Fibroblast of lung (primary cell): Measurements from ENCODE around the gene PDP2.

ENCODE experiments used
- EZH2 ChIP-seq: IDR thresholded peaks from 2 replicates; pipeline ENCODE4 v1.5.1; 2012; ENCODE audit warnings: low read length, control low read depth, mild to moderate bottlenecking; ENCODE audit errors: missing control alignments
- TF ChIP-seq, protein P1 (sequence below), 2 donors: IDR thresholded peaks in 1 of 2; conservative IDR thresholded peaks in 1 of 2; 1 replicate in 1 of 2; 2 replicates in 1 of 2; pipeline ENCODE4 v1.5.1; 2011 to 2012; ENCODE audit warnings: low read length in 2 of 2, control low read depth in 1 of 2, inconsistent platforms in 1 of 2, low read depth in 1 of 2, mild to moderate bottlenecking in 1 of 2

DNA sequence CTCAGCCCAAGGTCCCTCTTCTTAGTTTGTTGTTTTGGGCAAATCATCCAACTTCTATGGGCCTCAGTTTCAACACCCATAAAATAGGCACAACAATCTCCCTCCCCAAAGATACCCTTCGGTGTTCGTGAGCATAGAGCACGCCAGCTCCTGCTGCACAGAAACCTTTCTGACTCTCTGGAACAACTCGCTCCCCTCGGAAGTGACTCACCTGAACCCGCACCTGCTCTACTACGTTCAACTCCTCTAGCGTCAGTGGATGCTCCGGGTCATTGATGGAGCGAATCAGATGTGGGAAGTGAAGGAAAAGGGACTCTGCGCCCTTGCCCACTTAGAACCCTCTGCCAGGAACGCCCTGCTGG, 53.4 kb downstream of the PDP2 start:
- no peak for TF ChIP-seq EZH2
- TF ChIP-seq, protein P1, sequence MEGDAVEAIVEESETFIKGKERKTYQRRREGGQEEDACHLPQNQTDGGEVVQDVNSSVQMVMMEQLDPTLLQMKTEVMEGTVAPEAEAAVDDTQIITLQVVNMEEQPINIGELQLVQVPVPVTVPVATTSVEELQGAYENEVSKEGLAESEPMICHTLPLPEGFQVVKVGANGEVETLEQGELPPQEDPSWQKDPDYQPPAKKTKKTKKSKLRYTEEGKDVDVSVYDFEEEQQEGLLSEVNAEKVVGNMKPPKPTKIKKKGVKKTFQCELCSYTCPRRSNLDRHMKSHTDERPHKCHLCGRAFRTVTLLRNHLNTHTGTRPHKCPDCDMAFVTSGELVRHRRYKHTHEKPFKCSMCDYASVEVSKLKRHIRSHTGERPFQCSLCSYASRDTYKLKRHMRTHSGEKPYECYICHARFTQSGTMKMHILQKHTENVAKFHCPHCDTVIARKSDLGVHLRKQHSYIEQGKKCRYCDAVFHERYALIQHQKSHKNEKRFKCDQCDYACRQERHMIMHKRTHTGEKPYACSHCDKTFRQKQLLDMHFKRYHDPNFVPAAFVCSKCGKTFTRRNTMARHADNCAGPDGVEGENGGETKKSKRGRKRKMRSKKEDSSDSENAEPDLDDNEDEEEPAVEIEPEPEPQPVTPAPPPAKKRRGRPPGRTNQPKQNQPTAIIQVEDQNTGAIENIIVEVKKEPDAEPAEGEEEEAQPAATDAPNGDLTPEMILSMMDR (conservative IDR thresholded peaks at IDR 0.05 in 1 of 2, IDR thresholded peaks at IDR 0.05 in 1 of 2; ENCODE audit: low read depth in 1 of 2, low read length in 2 of 2): no peak
